8988T (cell line): ENCODE data around the gene RPUSD1.
"Not testable (repeated sequence)": the region's sequence is repeated elsewhere in the genome, so short reads cannot be mapped to it uniquely, and the experiment has no call there.

Experiments
- DNase-seq: peaks from one replicate; pipeline ENCODE4 v3.0.0; 2011

RPUSD1 gene

DNA sequence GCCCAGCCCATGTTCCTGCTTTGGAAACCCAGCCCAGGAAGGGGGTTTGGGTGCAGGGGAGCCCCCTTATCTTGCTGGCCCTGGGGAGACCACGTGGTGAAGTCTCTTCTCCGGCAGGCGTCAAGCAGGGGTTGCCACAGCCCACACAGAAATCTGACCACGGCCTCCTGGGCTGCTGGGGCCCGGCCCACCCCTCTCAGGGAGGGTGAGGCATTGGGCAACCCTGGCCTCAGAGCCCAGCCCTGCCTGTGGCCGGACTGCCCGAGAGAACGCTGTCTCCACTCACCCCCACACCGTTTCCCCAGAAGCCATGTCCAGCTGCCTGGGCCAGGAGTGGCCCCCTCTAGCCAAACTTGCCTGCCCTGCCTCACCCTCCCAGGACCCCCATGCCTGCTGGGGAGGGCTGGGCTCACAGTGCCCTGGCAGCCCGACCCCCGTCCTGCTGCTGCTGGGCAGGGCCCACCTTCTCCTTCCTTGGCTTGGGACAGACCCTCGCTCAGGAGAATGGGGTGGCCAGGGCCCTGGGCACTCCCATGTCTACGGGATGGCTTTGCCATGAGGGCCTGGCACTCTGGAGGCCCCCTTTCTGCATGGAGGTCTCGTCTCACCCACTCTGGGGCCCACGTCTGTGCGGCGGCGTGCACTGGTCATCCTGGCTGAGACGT, 6.7 kb downstream of the RPUSD1 start:
- DNase-seq = no peak

DNA sequence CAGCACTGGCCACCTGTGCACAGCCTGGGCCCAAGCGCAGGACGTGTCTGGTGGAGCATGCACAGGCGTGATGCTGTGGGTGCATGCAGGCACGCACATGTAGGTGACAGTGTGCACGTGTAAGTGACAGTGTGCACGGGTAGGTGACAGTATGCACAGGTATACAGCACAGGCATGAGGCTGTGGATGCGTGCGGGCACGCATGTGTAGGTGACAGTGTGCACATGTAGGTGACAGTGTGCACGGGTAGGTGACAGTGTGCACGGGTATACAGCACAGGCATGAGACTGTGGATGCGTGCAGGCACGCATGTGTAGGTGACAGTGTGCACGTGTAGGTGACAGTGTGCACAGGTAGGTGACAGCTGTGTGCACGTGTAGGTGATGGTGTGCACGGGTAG, 7.9 kb downstream of the RPUSD1 start:
- no peak for DNase-seq

DNA sequence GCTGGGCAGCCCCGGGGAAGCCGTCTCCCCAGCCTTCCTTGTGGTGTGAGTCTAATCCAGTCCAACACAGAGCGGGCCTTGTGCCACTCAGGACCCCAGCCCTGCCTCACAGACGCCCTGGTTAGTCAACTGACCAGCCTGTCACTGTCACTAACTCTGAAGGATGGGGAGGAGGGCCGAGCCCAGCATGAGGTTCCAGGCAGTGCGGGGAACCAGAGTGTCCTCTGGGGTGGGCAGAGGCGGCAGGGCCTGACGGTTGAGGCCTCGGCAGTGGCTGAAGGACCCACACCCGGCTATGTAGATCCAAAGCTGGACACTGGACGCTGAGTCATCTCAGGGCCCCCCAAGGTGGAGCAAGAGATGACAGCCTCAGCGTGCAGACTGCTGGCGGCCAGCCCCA, 8.6 kb downstream of the RPUSD1 start:
- DNase-seq = no peak

DNA sequence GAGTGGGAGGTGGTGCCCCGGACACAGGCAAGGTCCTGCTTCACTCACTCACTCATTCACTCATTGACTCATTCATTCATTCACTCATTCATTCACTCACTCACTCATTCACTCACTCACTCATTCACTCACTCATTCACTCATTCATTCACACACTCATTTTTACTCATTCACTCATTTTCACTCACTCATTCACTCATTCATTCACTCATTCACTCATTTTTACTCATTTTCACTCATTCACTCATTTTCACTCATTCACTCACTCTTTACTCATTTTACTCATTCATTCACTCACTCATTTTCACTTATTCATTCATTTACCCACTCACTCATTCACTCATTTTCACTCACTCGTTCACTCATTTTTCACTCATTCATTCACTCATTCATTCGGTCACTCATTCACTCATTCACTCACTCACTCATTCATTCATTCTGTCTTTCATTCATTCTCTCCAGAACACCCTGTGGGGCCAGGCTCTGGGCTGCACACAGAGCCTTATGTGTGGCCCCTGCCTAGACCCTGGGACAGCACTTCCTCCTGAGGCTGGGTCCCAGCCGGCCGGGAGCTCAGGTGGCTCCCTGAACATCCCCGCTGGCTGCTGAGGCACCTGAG, 9.2 kb downstream of the RPUSD1 start:
- DNase-seq = no peak

DNA sequence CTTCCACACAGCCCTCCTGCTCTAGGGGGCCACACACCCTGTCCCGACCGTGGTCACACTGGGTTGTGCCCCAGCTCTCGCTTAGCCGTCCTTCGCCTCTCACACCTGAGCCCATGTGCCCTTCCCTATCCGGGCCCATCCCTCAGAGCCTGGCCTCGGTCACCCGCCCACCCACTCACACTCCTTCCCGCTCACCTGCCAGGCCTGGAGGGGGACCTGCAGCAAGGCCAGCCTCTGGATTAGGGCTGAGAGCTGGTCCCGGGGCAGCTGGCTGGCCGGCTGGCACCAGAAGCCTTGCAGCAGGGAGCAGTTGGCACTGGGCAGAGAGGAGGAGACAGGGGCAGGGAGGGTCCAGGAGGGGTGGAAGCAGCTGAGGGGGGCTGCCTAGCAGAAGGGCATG, 9.7 kb downstream of the RPUSD1 start:
- DNase-seq = no peak

DNA sequence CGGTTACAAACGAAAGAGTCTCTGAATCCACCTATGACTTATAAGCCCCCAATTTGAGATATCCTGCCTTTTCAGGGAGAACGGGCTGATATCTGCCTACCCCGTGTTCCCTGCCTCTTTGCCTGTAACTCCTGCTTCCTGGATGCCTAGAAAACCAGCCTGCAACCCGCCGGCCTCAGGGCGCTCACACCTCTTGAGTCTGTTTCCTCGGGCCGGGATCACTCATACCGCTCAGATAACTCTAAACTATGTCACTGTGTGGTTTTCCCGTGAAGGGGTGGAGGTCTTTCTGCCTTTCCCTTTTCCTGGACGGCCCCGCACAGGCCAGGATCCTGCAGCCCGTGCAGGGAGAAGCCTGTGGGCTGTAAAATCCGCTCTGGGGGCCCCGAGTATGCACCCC, 10.4 kb downstream of the RPUSD1 start:
- no peak for DNase-seq

DNA sequence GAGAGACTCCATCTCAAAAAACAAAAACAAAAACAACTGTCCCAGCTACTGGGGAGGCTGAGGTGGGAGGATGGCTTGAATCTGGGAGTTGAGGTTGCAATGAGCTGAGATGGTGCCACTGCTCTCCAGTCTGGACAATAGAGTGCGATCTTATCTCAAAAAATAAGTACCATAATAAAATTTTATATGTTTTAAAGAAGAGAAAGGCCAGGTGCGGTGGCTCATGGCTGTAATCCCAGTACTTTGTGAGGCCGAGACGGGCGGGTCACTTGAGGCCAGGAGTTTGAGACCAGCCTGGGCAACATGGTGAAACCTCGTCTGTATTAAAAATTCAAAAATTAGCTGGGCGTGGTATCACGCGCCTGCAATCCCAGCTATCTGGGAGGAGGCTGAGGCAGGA, 11.4 kb downstream of the RPUSD1 start:
- DNase-seq = no peak

DNA sequence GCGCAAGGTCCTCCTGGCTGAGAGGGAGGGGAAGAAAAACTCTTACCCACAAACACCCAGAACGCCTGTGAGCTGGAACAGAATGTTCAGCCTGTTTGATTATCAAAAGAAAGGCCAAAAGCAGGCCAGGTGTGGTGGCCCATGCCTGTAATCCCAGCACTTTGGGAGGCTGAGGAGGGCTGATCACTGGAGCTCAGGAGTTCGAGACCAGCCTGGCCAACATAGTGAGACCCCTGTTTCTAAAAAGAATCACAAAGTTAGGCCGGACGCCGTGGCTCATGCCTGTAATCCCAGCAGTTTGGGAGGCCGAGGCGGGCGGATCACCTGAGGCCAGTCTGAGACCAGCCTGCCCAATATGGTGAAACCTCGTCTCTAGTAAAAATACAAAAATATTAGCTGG, 11.9 kb downstream of the RPUSD1 start:
- not testable (repeated sequence) for DNase-seq

DNA sequence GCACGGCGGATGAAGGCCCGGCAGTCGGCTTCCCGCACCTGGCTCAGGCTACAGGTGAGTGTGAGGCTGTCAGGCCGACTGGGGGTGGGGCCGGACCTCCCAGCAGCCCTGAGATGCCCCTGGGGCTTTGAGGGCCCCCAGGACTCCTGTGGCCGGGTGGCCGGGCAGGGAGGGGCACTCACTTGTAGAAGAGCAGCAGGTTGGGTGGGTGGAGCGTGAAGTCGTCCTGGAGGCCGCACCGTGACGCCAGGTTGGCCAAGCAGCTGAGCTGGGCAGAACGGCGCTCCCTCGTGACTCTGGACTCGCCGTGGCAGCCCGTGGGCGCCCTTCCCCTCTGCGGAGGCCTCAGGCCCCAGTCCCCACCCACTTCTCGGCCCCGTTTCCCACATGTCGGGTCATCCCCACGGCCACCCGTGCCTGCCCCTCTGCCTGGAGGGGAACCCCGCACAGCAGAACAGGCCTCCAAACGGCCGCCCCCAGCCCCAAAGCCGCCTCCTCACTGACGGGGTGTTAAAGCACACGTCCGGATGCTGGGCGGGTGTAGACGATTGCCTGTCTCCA, 12.9 kb downstream of the RPUSD1 start:
- DNase-seq = no peak

DNA sequence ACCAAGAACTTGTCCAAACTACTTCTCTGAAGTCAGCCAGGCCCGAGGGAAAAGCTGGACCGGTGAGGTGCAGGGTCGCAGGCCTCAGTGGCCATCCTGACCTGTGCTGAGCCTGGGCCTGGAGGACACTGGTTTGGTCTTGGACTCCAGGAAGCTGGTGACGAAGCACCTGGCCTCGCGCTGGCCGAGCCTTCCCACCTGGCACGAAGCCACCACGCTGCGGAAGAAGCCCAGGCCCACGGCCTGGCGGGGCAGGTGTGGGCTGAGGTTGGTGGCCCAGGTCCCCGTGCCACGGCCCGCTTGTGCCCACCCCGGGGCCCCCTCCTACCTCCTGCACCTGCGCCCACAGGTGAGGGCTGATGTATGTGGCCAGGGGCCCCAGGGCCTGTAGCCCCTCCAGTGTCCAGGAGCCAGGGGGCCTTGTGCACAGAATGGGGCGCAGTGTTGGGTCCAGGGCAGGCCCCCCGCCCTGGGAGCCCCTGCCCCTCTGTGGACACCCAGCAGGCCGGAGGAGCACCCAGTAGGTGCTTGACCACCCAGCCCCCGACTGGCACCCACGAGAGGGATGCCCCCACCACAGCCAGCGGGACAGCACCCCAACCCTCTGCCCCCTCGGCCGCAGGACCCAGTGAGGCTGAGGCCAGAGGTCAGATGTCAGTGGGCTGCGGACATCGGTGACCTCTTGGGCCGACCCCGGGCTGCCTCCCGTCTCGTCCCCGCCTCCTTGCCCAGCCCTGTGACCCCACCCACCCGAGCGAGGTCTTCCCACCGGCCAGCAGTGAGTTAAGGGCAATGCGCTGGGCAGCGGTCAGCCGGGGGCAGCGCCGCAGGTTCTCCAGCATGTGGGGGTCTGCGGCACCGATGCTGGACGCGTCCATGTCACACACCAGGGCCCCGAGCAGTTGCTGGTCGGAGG, 13.8 kb downstream of the RPUSD1 start:
- no peak for DNase-seq

DNA sequence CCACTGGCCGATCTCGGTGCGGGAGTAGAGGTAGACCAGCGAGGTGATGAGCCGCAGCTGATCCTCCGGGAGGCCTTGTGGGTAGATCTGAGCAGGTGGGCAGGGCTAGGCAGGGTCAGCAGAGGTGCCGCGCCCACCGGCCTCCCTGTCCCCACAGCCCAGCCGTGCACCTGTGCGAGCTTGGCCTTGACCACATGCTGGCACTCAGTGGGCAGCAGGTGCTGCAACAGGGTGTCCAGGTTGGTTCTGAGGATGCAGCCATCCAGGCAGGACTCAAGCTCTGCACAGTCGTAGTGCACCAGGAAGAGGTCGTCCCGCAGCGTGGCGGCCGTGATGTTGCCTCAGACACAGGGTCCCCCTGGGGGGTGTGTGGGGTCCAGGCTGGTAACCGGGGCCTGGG, 15.2 kb downstream of the RPUSD1 start:
- DNase-seq = no peak

DNA sequence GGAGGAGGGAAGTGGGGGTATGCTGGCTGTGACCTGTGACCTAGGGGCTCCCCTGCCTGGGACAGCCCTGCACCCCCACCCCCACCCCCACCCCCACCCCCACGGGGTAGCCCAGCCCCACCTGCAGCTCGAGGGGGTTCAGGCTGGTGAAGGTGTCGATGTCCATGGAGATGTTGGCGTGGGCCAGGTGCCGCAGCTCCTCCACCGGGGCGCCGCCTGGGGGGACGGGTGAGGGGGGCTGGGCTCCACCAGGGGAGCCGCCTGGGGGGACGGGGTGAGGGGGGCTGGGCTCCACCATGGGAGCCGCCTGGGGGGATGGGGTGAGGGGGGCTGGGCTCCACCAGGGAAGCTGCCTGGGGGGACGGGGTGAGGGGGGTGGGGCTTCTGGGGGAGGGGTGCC, 17.8 kb downstream of the RPUSD1 start:
- no peak for DNase-seq

DNA sequence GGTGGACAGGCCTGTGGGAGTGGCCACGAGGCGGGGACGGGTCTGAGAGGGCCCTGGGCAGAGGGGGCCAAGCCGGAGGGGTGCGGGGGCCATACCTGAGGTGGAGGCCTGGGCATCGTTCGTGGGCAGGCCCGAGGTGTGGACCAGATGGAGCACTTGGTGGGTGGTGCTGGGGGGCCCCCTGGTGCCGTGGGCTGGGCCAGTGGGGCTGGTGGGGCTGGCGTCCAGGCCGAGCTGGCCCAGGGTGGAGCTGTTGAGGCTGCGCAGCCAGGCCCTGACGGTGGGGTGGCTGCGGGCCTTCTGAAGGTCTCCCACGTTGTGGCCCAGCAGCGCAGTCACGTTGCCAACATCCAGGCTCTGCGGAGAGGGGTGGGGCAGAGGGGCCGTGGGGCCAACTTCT, 18.2 kb downstream of the RPUSD1 start:
- DNase-seq = no peak

DNA sequence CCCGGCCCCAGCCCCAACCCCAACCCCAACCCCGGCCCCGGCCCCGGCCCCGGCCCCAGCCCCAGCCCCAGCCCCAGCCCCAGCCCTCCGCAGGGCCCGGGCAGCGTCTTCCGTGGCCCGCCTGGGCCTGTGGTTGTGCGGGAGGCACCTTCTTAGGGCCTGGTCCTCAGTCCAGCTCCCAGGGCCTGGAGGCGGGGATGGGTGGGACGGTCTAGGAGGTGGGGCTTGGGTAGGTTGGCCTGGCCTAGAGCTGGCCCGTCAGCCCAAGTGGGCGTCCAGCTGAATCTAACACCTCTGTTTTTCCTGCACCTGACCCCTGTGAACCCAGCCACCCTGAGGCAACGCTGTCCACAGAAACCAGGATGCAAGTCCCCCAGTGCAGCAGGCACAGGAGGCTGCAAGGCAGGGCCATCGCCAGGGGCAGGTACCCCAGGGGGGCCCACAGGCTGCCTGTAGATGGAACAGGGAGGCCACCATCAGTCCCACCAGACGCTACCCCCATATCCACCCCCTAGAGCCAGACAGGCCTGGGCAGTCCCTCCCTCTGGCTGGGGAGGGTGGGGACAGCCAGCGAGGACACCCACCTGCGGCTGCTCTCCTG, 18.9 kb downstream of the RPUSD1 start:
- no peak for DNase-seq

DNA sequence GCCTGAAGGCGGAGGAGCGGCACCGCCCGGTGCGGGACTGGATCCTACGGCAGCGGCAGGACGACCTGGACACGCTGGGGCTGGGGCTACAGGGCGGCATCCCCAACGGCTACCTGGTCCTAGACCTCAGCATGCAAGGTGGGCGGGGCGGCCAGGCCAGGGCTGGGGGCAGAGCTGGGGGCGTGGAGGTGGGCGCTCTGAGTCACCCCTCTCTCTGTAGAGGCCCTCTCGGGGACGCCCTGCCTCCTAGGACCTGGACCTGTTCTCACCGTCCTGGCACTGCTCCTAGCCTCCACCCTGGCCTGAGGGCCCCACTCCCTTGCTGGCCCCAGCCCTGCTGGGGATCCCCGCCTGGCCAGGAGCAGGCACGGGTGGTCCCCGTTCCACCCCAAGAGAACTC, 19.8 kb downstream of the RPUSD1 start:
- no peak for DNase-seq

DNA sequence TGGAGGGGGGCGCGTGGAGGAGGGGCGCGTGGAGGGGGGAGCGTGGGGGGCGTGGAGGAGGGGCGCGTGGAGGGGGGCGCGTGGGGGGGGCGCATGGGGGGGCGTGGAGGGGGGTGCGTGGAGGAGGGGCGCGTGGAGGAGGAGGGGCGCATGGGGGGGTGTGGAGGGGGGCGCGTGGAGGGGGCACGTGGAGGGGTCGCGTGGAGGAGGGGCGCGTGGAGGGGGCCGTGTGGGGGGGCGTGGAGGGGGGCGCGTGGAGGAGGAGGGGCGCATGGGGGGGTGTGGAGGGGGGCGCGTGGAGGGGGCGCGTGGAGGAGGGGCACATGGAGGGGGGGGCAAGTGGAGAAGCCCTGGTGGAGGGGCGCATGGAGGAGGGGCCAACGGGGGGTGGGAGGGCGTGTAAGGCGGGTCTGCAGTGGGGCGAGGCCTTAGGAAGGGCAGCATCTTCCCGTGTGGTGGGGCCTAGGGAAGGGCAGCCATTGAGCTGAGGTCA, 20.4 kb downstream of the RPUSD1 start:
- DNase-seq = no peak

DNA sequence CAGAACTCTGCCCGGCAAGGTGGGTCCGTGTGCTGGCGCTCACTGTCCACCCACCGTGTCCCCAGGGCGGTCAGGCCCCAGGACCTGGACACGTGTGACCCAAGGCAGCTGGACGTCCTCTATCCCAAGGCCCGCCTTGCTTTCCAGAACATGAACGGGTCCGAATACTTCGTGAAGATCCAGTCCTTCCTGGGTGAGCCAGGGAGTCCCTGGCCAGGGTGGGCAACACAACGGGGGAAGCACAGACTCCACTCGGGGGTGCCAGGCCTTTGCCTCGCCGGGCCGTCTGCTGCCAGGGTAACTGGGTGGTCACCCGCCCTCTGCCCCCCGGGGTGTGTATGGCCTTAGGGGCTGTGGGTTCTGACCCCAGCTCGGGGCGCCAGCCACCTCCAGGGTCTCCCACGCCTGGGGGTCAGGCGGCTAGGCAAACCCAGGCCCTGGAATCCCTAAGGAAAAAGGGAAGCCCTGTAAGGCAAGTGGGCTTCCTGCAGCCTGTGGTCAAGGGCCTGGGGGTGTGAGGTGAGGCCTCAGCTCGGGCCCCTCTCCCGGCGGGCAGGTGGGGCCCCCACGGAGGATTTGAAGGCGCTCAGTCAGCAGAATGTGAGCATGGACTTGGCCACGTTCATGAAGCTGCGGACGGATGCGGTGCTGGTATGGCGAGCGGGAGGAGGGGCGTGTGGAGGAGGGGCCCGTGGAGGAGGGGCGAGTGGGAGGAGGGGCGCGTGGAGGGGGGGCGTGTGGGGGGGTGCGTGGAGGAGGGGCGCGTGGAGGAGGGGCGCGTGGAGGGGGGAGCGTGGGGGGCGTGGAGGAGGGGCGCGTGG, 21.2 kb downstream of the RPUSD1 start:
- no peak for DNase-seq

DNA sequence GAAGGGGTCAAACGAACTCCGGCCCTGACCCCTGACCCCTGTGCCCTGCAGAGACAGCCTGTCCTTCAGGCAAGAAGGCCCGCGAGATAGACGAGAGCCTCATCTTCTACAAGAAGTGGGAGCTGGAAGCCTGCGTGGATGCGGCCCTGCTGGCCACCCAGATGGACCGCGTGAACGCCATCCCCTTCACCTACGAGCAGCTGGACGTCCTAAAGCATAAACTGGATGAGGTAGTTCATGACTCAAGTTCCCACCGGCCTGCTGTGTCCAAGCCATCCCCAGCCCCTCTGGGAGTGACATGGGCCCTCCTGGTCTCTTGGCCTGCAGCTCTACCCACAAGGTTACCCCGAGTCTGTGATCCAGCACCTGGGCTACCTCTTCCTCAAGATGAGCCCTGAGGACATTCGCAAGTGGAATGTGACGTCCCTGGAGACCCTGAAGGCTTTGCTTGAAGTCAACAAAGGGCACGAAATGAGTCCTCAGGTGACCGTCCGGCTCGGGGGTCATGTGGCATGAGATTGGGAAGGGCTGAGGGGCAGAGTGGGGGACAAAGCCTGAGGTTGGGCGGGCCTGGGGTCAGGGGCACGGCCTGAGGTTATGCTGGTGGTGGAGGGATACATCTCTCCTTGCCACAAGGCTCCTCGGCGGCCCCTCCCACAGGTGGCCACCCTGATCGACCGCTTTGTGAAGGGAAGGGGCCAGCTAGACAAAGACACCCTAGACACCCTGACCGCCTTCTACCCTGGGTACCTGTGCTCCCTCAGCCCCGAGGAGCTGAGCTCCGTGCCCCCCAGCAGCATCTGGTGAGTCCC, 22.0 kb downstream of the RPUSD1 start:
- no peak for DNase-seq

DNA sequence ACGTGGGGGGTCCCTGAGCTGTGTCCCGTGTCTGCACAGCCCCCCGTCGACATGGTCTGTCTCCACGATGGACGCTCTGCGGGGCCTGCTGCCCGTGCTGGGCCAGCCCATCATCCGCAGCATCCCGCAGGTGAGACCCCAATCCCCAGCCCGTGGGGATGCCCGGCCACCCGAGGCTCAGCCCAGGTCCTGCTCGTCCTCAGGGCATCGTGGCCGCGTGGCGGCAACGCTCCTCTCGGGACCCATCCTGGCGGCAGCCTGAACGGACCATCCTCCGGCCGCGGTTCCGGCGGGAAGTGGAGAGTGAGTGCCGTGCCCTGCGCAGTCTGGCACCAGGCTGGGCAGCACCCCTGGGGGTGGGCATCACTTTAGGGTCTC, 22.7 kb downstream of the RPUSD1 start:
- DNase-seq = no peak

DNA sequence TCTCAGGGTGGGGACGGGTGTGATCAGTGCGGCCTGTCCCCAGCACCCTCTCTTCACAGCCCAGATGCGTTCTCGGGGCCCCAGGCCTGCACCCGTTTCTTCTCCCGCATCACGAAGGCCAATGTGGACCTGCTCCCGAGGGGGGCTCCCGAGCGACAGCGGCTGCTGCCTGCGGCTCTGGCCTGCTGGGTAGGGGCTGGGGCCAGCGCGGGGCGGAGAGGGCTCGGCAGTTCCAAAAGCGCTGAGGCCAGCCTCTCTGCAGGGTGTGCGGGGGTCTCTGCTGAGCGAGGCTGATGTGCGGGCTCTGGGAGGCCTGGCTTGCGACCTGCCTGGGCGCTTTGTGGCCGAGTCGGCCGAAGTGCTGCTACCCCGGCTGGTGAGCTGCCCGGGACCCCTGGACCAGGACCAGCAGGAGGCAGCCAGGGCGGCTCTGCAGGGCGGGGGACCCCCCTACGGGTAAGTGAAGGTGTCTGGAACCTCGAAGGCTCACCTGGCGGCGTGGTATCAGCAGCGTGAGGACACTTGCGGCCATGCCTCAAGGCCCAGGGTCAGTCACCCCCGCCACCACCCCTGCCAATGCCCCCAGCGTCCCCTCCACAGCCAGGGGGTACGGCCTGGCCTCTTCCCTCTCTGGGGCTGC, 23.2 kb downstream of the RPUSD1 start:
- DNase-seq = no peak
